ENCODE data around the gene ACADL.
"Not testable (repeated sequence)": the region's sequence is repeated elsewhere in the genome, so short reads cannot be mapped to it uniquely, and the experiment has no call there.

Gene ACADL

DNA sequence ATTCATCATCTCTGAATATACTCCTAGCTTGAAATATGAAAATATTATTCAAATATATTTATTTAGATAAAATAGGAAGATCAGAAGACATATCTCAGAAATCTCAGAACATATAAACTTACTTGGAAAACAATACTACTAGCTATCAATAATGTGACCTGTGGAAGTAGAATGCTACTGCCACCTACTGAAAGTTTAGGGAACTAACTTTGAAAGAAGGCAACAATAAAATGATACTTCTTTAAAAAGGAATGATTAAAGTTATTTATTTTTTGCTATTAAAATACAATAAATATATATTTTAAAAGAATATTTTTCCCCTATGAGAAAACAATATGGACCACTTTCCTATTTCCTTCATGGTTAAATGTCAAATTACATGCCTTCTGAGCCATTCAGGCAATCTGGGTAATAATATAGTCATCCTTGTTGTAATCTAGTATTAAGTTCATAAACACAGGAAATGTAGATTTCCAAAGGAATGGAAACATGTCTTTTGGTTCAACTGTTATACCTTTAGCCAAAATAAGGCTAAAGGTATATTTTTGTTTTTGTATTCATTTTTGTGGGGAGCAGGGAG is 26.0 kb downstream of the ACADL start:
- no peak for DNase-seq

DNA sequence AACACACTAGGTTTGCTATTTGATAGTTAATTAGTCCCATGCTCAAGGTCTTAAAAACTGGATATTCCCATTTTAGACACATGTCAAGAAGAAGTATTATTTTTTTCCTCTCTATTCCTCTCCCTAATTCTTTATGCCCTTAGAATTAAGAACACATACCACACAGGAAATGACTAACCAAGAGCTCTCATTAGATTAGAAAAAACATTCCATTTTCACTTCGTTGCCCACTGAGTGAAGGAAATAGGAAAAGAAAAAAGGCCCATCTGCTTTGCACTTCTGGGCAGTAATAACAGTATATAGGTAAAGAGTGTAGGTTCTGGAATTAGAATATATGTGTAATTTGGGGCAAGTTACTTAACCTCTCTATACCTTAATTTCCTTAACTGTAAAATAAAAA is 26.9 kb downstream of the ACADL start:
- no peak for DNase-seq

DNA sequence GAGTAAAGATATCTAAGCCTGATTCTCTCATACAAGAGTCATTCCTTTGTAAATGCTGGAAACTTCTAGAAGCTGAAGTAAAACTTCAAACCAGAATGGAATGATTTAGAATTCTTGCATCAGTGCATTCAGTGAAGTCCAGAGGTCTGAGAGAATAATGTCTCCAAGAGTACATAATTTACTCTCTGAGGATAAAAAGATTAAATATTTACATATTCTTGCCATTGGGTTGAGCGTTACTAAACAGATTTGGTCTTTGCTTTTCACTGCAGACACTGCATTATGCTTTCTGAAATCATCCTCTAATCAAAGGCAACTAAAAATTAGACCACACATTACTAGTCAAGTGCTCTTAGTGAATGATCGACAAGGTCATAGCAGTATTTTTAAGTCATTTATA is 27.5 kb downstream of the ACADL start:
- no peak for DNase-seq

DNA sequence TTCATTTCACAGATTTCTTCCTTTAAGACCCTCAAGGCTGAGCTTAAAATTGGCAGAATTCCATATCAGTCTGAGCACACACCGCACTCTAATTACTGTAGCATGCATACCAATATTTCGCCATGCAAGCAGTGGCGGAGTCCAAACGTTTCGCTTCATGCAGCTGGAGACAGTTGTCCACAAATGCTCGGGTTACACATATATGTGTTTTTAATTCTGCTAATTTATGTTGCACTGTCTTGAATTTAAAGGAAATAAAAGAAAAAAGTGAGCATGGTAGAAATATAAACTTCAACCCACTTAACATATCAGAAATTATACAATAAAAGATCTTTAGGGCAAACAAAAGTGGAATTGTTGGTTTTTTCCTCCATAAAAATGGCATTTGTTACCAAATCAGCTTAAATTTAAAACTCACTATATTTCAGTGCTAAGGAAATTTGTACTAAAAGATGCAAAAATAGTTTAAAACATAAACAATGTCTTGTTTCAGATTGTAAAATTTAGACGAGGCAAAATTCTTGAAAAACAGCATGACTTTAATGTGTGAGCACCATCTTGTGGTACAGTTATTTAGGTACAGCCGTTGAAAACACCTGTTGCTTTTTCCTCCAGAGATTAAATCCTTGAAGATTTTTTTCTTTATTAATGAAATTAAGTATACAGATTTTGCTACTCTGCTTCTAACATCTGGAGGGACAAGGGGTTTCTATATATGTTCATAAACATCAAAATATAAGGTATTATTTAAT is 30.0 kb downstream of the ACADL start:
- DNase-seq: no peak

DNA sequence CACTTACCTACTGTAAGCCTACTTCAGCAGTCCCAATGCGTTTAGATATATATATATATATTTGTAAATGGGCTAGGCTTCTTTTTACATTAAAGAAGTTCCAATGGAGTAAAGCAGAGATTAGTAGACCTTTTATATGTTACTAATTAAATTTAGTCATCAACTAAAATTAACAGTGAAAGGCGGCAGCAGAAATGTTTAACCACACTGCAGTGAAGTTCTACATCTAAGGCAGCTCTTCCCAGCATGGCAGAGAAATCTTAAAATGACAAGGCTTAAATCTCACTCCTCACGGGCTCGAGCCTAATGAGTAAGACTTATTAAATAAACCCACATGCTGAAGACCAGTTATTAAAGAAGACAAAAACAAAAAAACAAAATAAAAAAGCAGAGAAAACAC is 34.9 kb downstream of the ACADL start:
- no peak for DNase-seq

DNA sequence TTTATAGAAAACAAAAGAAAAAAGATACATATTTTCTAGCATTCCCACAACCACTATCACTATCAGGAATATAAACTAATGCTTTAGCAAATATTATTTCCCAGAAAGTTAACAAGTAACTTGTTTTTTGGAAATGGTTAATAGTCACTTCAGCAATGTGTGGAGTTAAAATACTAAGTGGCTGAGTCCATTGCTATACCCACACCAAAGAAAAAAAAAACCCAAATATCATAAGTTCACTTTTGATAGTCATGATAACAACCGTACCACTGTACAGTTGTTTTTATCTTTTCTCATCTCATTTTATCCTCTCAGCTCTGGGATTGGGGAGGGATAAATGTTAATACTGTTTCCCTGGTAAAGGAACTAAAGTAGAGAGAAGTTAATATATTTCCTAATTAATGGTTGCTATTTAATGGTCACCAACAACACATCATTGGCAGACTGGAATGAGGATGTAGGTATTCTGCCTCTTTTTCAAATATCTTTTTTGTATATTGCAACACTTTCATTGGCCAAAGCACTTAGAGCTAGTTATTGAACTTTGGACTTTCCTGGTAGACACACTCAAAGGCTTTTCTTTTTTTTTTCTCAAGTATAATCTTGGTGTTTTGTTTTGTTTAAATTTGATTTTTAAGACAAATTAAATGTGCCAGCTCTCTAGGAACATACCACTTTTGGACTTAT is 35.7 kb downstream of the ACADL start:
- DNase-seq: no peak

DNA sequence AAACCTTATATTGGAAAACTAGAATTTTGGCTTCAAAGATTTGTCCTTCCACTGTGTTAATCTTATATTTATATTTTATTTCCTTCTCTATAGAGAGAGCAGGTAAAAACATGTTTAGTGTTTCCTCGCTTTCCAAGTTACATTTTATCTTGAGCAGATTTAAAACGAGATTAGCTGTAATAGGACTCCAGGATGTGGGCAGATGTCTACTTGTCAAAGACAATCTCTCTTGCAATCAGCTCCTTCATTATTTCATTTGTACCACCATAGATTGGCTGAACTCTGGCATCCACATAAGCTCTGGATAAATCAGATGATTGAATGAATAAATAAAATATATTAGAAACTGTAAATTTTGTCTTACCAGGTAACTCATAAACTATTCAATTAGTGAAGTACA is 36.5 kb downstream of the ACADL start:
- no peak for DNase-seq

DNA sequence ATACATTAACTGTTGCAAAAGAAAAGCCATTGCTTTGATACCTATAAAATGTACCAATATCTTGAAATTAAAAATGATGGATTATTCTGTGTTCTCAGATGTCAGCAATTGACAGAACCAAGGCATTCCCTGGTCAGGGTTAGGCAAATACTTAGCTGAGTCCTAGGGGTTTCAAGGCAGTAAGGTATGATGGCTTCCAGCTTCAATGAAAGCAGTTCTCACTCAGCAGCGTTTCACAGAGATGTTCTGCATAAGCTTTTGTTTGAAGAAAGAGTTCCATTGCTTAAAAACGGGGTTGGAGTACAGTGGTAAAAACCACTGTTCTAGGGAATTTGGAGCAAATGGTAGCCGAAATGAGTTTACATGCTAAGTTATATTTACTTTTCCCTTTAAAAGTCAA is 37.1 kb downstream of the ACADL start:
- no peak for DNase-seq

DNA sequence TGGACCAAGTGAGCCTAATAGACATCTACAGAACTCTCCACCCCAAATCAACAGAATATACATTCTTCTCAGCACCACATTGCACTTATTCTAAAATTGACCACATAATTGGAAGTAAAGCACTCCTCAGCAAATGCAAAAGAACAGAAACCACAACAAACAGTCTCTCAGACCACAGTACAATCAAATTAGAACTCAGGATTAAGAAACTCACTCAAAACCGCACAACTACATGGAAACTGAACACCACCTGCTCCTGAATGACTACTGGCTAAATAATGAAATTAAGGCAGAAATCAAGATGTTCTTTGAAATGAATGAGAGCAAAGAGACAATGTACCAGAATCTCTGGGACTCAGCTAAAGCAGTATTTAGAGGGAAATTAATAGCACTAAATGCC is 41.3 kb downstream of the ACADL start:
- DNase-seq: not testable (repeated sequence)

DNA sequence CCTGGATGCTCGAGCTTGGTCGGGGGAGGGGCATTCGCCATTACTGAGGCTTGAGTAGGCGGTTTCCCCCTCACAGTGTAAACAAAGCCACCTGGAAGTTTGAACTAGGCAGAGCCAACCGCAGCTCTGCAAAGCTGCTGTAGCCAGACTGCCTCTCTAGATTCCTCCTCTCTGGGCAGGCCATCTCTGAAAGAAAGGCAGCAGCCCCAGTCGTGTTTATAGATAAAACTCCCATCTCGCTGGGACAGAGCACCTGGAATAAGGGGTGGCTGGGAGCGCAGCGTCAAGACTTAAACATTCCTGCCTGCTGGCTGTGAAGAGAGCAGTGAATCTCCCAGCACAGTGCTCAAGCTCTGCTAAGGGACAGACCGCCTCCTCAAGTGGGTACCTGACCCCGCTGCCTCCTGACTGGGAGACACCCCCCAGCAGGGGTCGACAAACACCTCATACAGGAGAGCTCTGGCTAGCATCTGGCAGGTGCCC is 43.6 kb downstream of the ACADL start:
- DNase-seq: not testable (repeated sequence)

DNA sequence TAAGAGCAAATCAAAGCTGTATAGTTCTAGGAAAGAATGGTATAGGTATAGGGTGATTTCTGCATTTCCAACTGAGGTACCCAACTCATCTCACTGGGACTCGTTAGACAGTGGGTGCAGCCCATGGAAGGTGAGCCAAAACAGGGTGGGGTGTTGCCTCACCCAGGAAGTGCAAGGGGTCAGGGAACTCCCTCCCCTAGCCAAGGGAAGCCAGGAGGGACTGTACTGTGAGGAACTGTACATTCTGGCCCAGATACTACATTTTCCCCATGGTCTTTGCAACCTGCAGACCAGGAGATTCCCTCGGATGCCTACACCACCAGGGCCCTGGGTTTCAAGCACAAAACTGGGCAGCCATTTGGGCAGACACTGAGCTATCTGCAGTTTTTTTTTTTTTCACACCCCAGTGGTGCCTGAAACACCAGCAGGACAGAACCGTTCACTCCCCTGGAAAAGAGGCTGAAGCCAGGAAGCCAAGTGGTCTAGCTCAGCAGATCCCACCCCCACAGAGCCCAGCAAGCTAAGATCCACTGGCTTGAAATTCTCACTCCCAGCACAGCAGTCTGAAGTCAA is 44.1 kb downstream of the ACADL start:
- DNase-seq: not testable (repeated sequence)

DNA sequence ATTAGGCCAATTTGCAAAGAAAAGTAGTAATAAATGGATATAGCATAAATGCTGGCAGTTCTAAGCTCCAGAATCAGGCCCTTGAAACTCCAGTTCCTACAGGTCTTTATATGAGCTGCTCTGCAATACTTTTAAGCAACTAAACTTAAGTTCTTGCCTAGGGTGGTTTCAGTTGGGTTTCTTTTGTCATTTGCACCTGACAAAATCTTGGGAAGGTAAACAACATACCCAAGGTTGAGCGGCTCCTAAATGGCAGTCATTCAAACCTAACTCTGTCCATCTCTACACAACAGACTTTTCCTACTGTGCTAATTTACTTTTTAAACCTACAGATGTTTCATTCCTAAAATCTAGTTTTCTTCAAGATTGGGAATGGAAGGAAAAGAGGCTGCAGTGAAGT is 44.8 kb downstream of the ACADL start:
- no peak for DNase-seq

DNA sequence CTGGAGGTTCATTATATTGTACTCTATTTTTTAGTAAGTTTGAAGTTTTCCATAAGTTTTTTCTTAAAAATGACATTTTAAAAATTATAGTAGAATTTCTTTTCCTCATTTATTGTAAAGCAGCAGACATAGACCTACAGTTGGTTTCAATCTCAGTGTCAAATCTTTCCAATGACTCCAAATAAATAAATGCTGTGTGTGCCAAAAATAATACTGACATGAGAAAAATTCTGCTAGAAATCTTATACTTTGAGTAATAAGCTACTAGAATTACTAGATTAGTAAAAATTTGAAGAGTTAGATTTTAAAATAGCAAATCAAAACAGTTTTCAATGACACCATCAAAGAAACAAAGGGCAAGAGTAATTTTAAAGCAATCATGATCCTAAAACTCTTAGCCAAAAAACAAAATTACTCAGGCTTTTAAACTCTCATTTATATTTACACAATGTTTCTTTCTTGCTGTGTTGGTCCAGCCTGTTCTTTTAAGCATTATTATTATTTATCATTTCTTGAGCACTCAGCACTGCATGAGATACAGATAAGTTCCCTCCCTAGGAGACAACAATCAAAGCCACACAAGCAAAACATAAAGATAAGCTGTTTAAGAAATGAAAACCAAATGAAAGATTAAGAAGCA is 45.8 kb downstream of the ACADL start:
- no peak for DNase-seq

DNA sequence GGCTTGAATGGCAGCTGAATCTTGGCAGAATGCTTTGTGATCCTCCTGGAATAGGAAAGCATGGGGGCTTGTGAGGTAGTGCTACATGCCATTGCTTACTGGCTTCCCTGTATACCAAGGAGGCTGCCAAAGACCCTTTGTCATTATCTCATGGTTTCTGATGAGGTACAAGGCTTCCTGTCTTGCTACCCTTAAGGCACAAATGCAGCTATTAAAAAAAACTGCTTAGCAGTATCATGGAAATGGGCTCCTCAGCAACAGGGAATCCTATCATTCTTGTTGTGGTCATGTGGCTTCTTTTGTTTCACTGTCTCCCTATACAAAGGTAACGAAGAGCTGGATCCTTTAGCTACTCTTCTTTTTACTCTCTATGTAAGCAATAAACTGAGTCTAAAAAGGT is 47.5 kb downstream of the ACADL start:
- no peak for DNase-seq

DNA sequence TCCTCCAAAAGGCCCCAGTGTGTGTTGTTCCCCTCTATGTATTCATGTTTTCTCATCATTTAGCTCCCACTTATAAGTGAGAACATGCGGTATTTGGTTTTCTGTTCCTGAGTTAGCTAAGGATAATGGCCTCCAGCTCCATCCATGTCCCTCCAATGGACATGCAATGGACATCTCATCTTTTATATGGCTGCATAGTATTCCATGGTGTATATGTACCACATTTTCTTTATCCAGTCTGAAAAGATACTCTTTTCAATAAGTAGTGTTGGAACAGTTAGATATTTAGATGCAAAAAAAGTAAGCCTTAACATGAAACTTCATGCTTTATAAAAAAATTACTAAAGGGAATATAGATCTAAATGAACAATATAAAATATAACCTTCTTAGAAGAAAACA is 48.1 kb downstream of the ACADL start:
- DNase-seq: not testable (repeated sequence)

DNA sequence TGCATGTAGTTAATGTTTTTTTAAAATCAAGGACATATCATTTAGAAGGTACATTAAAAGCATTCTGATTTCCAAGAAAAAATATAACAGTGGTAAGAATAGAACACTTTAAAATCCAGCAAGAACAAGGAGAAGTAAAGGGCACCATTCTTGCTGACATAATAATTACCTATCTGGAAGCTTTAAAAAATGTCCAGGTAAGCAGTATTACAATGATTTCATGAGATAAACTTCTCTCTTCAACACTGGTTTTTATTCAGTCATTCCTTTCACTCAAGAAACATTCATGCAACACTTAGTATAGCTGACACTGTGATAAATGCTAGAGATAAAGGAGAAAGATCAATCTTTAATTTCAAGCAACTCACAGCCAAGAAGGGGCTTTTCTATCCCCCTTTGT is 51.2 kb downstream of the ACADL start:
- DNase-seq: no peak

DNA sequence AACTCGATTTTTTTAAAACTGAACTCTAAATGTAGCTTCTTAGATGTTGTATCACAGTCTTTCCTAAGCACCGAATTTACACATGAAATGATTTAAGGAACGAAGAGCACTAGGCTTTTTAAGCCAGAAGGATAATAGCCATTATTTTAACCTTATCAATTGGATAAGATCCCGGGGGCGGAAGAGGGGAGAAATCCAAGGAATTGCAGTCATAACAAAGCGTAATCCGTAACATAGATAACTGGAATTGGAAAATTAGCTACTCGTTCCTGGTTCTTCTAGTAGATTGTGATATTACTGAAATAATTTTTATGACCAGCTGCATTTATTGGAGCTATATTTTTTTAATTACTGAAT is 53.0 kb downstream of the ACADL start:
- DNase-seq: no peak

DNA sequence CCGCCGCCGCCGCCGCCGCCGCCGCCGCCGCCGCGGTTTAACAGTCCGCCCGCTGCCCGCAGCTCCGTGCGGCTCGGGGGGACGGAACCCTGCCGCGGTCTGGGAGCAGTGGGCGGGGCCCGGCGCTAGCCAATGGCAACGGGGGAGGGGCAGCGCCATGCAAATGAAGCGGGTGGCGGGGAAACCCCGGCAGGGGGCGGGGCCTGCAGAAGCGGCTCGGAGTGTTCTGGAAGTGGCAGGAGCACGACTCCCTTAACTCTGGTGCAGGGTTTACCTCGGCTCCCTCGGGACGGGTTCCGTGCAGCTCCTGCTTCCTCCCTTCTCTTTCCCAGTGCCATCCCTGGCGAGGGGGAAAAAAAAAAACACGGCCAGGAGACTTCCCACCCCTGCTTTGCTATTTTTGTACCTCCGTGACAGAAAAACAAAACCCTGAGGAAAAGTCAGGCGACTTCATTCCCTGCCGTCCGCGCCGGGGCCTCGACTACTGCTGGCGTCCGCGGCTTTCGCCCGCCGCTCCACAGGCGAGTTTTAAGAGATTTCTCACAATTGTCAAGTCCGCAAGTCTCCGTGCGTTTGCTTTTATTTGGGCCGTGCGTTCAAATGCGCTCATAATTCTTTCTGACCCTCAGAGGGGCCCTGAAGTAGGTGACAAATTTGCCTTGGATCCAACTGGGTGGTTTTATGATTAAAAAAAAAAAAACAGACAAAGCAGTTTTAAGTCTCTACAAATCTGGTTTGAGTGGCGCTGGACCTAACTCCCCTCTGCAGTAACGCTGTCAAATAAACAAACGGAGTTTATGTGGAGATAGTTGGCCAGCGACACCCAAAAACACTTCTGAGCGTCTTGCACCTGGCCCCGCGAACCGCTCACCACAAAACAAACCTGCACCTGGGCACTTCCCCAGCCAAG is 53.7 kb downstream of the ACADL start, which contains the start of gene KANSL1L:
Gene KANSL1L, minus strand, starts transcription at position 101 of the 910 bp plus-strand sequence. CDS start 16,827 bp downstream, outside the sequence.
- DNase-seq: peak; percentile 99

DNA sequence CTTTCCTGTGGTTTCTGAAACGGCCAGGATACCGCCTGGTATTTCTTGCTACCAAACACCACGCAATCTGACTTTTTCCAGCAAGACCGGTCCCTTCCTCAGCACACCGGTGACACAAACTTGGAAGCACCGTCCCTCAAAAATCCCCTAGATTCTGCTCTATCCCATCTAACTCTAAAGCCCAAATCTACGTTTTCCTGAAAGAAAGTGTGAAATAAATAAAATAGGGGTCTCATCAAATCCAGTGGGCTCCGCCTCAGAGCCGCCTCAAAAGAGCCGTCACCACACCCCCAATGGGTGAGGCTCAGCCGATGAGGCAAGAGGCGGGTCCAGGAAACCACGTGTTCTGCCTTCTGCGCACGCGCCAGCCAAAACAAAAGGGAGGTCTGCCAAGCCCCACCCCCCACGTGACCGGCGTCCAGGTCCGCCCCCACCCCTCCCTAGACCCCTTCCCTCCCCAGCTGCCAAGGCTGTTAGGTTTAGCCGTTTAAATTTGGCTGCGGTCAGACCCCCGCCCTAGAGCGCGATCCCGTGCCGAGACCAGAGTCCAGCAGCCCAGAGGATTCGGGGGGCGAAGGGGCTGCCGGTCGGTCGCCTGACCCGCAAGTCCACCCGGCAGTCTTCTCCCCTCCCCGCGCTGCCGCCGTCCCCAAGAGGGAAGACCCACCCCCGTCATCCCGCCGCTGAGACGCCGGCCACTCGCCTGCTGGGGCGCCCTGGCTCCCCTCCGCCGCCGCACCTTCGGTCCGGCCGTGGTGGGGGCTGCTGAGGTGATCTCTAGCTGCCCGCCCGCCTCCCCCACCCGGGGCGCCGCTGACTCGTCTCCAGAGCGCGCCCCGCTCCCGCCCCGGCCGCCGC is 54.6 kb downstream of the ACADL start:
- peak; percentile 98 for DNase-seq

DNA sequence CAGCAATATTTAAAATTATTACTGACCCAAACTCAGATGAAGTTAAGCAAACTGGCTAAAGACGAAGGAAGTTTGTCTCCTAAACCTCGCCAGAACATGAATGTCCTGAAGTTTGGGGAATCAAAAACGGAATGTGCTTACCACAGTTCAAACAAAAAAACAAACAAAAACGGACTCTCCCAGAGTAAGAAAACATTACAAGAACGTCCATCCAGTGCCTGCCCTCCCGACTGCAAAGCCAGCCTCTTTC is 55.1 kb downstream of the ACADL start:
- DNase-seq: no peak

DNA sequence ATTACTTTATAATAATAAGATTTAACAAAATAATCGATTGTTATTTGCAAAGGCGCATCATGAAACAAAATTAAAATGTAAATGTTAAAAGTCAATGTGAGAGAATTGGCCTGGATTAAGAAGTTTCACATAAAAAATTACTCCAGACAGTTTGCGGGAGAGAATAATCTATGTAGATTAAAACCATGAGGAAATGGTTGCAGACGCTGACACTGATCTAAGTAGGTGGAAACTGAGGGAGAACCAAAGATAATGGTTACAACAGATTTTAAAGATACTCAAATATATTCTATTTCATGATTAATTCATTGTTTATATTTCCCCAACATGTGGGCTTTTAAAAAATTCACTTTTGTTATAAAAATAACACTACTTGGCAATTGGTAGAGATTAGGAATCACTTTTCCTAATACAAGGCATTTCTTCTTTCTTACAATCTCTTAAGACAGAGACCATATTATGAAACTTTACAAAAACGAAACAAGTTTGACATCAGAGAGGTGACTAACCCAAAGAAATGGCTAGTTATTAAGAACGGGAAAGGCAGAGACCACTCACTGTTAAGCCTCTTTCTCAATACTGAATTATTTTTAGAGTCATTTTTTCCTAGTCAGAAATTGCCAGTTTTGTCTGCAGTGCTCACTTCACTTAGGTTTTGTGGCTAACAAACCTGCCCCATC is 55.6 kb downstream of the ACADL start:
- DNase-seq: no peak

Measured in activated CD8-positive, alpha-beta memory T cell treated with anti-CD3 and anti-CD28 coated beads for 24 hours (primary cell).